K562 (cell line): ENCODE results near the gene LTBP2. TPM values are rescaled to one million over a fixed set of nuclear protein-coding genes. Genes with fewer than 3 reads are reported as not detected.

ENCODE experiments used
- ELF2 ChIP-seq: fragments of 250-450 bp; sonication (Bioruptor Pico); IDR thresholded peaks from 2 replicates; pipeline ENCODE4 v1.5.0; 2021; ENCODE audit warnings: mild to moderate bottlenecking
- L3MBTL2 ChIP-seq: fragments of 450-650 bp; IDR thresholded peaks from 2 replicates; pipeline ENCODE4 v1.6.1; 2016; ENCODE audit warnings: mild to moderate bottlenecking, moderate library complexity
- MYNN ChIP-seq, 2 experiments: sonication (generic); formaldehyde crosslinking in 1 of 2; IDR thresholded peaks; 2 replicates each; pipeline versions ENCODE4 v1.5.0 to v1.6.1; 2016 to 2020; ENCODE audit warnings: antibody characterized with exemption in 1 of 2, missing genetic modification reagents in 1 of 2
- NCOA2 ChIP-seq, 2 experiments: fragments of 450-650 bp; IDR thresholded peaks; 2 replicates each; pipeline ENCODE4 v1.6.1; 2018; ENCODE audit warnings: mild to moderate bottlenecking in 2 of 2, moderate library complexity in 1 of 2; ENCODE audit not compliant: partially characterized antibody in 2 of 2
- NCOR1 ChIP-seq: fragments of 450-650 bp; IDR thresholded peaks from 2 replicates; pipeline ENCODE4 v1.6.1; 2016; ENCODE audit warnings: mild to moderate bottlenecking, moderate library complexity
- POLR2A ChIP-seq: fragments of 450-650 bp; conservative IDR thresholded peaks from 2 replicates; pipeline ENCODE4 v1.6.1; 2016
- POLR2B ChIP-seq: fragments of 450-650 bp; IDR thresholded peaks from 2 replicates; pipeline ENCODE4 v1.6.1; 2018; ENCODE audit warnings: low read depth; ENCODE audit not compliant: partially characterized antibody
- PURB ChIP-seq: sonication (generic); formaldehyde crosslinking; IDR thresholded peaks from 2 replicates; pipeline ENCODE4 v1.9.0; 2021; ENCODE audit warnings: low read depth, mild to moderate bottlenecking, missing genetic modification reagents
- RBFOX2 ChIP-seq: fragments of 200-400 bp; formaldehyde crosslinking; IDR thresholded peaks from 2 replicates; pipeline ENCODE4 v1.6.1; 2017; ENCODE audit warnings: low read depth, mild to moderate bottlenecking, low read length, moderate library complexity
- SUPT5H ChIP-seq: fragments of 450-650 bp; IDR thresholded peaks from 2 replicates; pipeline ENCODE4 v1.6.1; 2016
- ZNF184 ChIP-seq: sonication (generic); formaldehyde crosslinking; IDR thresholded peaks from 2 replicates; pipeline ENCODE4 v1.5.0; 2020; ENCODE audit warnings: missing genetic modification reagents
- ZNF324 ChIP-seq: fragments of 250-450 bp; sonication (Bioruptor Pico); IDR thresholded peaks from 2 replicates; pipeline ENCODE4 v1.4.0; 2020; ENCODE audit warnings: mild to moderate bottlenecking
- ZNF586 ChIP-seq: fragments of 450-650 bp; formaldehyde crosslinking; conservative IDR thresholded peaks from 2 replicates; pipeline ENCODE4 v1.4.0; 2020; ENCODE audit warnings: mild to moderate bottlenecking, moderate library complexity
- ZSCAN32 ChIP-seq: fragments of 450-650 bp; formaldehyde crosslinking; IDR thresholded peaks from 2 replicates; pipeline ENCODE4 v1.4.0; 2020; ENCODE audit warnings: mild to moderate bottlenecking, moderate library complexity
- polyA plus RNA-seq, 8 experiments: library from polyadenylated mRNA; depleted of rRNA in 4 of 8; stranded (reverse) in 5 of 8; unstranded in 3 of 8; fragments of >200 nt; fragmentation: Nextera tagmentation in 2 of 8; fragmentation: Illumina TruSeq in 1 of 8; extraction: Ambion mirVana in 2 of 8; extraction: Trizol in 1 of 8; gene quantifications; 2 replicates each; pipeline versions ENCODE4 v1.2.1 to v1.2.3, GENCODE V29; 2011 to 2014; ENCODE audit warnings: inconsistent platforms in 1 of 8, missing spikeins in 1 of 8
- total RNA-seq, 7 experiments: library from RNA; depleted of rRNA in 6 of 7; stranded (reverse); fragments of >200 nt in 6 of 7; fragmentation: Illumina TruSeq in 2 of 7; extraction: Trizol in 2 of 7; gene quantifications; 2 replicates each; pipeline versions ENCODE4 v1.2.1 to v1.2.3, GENCODE V29; 2011 to 2021; ENCODE audit warnings: low replicate concordance in 1 of 7
- TF ChIP-seq, protein P1 (sequence below): fragments of 250-450 bp; sonication (Bioruptor Pico); IDR thresholded peaks from 2 replicates; pipeline ENCODE4 v1.5.0; 2021
- TF ChIP-seq, protein P2 (sequence below): conservative IDR thresholded peaks from 2 replicates; pipeline ENCODE4 v1.6.1; 2011; ENCODE audit warnings: low read depth, mild to moderate bottlenecking, low read length; ENCODE audit not compliant: control insufficient read depth
- TF ChIP-seq, protein P3 (sequence below), 2 experiments: fragments of 450-650 bp in 1 of 2; sonication (generic) in 1 of 2; formaldehyde crosslinking in 1 of 2; IDR thresholded peaks; 2 replicates each; pipeline versions ENCODE4 v1.7.1 to v1.9.0; 2016 to 2022; ENCODE audit warnings: inconsistent platforms in 1 of 2, mild to moderate bottlenecking in 1 of 2, missing genetic modification reagents in 1 of 2

Gene LTBP2
- total and polyA plus RNA-seq, 9 of the 15 experiments (the other 6 are each of a cell fraction or from before 2014, with no cell fraction given): under 0.01 to 0.18 (median 0.03) TPM; not detected in 3

DNA sequence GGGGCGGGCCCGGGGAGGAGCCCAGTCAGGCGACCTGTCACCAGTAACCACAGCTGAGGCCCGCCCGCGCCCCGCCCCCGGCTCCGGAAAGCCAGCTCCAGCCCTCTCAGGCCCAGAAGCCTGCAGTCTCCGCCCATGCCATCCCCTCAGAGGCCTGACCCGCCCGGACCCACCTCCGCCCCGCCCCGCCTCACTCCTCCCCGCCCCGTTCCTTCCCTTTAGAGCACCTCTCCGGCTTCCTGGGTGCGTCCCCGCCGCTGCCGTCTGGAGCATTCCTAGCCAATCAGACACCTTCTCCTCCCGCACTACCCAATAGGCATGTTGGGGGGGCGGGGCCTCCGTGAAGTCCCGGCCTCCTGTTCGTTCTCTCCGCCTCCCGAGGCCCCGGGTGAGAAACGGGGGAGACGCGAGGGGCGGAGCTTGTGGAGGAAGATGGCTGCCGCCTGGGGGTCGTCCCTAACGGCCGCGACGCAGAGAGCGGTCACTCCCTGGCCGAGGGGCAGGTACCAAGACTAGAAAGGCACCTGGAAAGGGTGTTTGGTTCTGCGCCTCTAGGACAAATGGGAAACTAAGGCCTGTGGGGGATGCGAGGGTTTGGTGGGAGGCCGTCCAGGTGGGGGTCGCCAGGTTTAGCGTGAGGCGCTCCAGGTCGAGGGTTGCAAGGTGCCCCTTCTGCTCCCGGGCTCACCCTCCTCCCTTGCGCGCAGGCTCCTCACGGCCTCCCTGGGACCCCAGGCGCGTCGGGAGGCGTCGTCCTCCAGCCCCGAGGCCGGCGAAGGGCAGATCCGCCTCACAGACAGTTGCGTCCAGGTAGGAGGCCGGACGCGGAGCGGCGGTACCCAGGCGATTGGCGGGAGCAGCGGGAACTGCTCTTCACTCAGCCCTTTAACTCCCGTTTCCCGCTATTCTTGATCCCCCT lies 118.4 kb downstream of the LTBP2 start, which contains the start of gene ISCA2 (continued):
- TF ChIP-seq, protein P1, sequence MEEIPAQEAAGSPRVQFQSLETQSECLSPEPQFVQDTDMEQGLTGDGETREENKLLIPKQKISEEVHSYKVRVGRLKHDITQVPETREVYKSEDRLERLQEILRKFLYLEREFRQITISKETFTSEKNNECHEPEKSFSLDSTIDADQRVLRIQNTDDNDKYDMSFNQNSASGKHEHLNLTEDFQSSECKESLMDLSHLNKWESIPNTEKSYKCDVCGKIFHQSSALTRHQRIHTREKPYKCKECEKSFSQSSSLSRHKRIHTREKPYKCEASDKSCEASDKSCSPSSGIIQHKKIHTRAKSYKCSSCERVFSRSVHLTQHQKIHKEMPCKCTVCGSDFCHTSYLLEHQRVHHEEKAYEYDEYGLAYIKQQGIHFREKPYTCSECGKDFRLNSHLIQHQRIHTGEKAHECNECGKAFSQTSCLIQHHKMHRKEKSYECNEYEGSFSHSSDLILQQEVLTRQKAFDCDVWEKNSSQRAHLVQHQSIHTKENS (CRISPR knock-in tag): no peak
- TF ChIP-seq ZNF324: no peak
- peak; percentile 42; the same call in 1 of the 2 replicates for TF ChIP-seq L3MBTL2
- no peak for TF ChIP-seq PURB (CRISPR knock-in tag)
- TF ChIP-seq RBFOX2: peak; percentile 80
- TF ChIP-seq SUPT5H: peak; percentile 83
- no peak for TF ChIP-seq MYNN (IDR thresholded peaks at IDR 0.05)
- TF ChIP-seq MYNN (CRISPR knock-in tag; IDR thresholded peaks at IDR 0.05): no peak
- TF ChIP-seq ELF2 (CRISPR knock-in tag): no peak
- no peak for TF ChIP-seq ZNF586
- TF ChIP-seq, protein P2, sequence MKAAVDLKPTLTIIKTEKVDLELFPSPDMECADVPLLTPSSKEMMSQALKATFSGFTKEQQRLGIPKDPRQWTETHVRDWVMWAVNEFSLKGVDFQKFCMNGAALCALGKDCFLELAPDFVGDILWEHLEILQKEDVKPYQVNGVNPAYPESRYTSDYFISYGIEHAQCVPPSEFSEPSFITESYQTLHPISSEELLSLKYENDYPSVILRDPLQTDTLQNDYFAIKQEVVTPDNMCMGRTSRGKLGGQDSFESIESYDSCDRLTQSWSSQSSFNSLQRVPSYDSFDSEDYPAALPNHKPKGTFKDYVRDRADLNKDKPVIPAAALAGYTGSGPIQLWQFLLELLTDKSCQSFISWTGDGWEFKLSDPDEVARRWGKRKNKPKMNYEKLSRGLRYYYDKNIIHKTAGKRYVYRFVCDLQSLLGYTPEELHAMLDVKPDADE: no peak
- no peak for TF ChIP-seq NCOR1
- no peak for TF ChIP-seq NCOA2 (IDR thresholded peaks at IDR 0.05; ENCODE audit: partially characterized antibody in 2 of 2)
- TF ChIP-seq, protein P3, sequence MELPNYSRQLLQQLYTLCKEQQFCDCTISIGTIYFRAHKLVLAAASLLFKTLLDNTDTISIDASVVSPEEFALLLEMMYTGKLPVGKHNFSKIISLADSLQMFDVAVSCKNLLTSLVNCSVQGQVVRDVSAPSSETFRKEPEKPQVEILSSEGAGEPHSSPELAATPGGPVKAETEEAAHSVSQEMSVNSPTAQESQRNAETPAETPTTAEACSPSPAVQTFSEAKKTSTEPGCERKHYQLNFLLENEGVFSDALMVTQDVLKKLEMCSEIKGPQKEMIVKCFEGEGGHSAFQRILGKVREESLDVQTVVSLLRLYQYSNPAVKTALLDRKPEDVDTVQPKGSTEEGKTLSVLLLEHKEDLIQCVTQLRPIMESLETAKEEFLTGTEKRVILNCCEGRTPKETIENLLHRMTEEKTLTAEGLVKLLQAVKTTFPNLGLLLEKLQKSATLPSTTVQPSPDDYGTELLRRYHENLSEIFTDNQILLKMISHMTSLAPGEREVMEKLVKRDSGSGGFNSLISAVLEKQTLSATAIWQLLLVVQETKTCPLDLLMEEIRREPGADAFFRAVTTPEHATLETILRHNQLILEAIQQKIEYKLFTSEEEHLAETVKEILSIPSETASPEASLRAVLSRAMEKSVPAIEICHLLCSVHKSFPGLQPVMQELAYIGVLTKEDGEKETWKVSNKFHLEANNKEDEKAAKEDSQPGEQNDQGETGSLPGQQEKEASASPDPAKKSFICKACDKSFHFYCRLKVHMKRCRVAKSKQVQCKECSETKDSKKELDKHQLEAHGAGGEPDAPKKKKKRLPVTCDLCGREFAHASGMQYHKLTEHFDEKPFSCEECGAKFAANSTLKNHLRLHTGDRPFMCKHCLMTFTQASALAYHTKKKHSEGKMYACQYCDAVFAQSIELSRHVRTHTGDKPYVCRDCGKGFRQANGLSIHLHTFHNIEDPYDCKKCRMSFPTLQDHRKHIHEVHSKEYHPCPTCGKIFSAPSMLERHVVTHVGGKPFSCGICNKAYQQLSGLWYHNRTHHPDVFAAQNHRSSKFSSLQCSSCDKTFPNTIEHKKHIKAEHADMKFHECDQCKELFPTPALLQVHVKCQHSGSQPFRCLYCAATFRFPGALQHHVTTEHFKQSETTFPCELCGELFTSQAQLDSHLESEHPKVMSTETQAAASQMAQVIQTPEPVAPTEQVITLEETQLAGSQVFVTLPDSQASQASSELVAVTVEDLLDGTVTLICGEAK (IDR thresholded peaks at IDR 0.05): no peak
- TF ChIP-seq, protein P3 (CRISPR knock-in tag; IDR thresholded peaks at IDR 0.05): no peak
- peak; percentile 55 for TF ChIP-seq POLR2B
- TF ChIP-seq ZSCAN32 (CRISPR knock-in tag): no peak
- TF ChIP-seq POLR2A: peak; percentile 79
- TF ChIP-seq ZNF184 (CRISPR knock-in tag): no peak
